ENCODE data around the gene CUX1.

CUX1 gene

DNA sequence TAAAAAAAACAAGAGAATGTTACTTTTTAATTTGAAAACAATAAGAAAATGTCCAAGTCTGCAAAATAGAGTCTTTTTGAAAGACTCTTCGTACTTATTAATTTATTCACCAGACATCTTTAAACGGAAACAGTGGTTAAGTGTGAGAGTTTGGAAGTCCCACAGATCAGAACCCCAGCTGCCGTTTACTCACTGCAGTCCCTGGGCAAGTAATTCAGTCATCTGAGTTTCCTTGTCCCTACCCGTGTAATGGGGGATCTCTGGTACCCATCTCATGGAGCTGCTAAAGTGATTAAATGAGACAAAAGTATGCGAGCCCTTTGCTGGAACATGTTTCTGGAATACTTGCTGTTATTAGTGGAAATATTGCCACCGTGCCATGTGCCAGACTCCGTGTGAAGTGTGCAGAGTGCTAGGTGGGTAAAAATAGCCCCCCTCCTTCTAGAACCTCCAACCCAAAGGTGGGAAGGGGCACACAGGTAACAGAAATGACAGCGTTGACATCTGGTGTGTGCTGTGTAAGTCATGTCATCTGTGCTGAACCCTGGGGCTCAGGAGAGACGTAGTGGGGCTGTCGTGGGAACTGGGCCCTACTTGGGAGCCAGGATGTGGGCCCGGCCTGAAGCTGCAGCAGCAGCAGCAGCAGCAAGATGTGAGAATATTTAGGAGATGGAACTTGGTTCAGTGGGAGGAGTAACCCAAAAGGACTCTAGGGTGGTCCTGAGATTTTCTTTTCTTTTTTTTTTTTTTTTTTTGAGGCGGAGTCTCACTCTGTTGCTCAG, 140.5 kb downstream of the CUX1 start:
- DNase-seq (no peak), ATAC-seq (peak; percentile 45)

DNA sequence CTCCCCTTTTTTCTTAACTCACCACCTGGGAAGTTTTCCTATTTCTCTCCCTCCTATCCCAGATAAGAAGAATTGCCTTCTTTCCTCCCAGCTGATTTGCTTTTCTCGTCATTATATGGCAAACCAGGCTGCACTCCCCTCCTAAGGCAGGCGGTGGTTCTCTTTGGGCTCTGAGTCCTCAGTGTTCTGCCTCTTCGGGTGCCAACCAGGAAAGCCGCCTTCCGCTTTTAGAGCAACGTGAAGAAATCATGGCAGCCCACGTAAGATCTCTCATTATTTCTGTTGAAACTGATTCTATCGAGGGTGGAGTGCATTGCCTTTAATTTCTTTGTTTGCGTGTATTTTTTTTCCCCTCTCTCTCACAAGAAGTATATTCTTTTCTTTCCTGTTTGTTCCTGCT, 141.9 kb downstream of the CUX1 start:
- ATAC-seq (no peak), DNase-seq (no peak)

DNA sequence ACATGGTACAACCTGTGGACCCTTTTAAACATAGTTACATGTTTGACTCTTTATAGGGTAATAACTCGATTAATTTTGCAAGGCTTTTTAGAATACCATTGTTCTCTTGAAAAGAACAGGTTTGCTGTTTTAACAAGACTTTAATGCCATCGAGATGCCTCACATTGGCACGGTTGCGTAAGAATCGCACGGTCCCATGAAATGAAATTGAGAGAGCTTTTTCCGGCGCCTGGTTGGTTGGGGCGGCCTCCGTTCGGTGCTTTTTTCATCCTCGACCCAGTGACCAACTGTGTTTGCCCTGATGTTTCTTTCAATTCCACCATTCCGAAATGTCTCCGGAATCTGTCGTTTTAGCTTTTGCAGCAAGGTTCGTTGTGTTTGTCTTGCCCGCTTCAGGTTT, 142.4 kb downstream of the CUX1 start:
- DNase-seq (no peak), ATAC-seq (no peak)

DNA sequence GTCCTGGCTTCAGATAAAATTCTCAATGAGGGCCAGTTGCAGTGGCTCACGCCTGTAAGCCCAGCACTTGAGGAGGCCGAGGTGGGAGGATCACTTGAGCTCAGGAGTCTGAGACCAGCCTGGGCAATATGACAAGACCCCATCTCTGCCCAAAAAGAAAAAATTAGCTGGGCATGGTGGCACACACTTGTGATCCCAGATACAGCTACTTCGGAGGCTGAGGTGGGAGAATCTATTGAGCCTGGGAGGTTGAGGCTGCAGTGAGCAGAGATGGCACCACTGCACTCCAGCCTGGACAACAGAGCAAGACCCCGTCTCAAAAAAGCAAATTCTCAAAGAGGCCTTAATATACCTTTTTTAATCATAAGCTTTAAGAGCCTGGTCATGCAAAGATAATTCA, 142.9 kb downstream of the CUX1 start:
- ATAC-seq (no peak), DNase-seq (no peak)

DNA sequence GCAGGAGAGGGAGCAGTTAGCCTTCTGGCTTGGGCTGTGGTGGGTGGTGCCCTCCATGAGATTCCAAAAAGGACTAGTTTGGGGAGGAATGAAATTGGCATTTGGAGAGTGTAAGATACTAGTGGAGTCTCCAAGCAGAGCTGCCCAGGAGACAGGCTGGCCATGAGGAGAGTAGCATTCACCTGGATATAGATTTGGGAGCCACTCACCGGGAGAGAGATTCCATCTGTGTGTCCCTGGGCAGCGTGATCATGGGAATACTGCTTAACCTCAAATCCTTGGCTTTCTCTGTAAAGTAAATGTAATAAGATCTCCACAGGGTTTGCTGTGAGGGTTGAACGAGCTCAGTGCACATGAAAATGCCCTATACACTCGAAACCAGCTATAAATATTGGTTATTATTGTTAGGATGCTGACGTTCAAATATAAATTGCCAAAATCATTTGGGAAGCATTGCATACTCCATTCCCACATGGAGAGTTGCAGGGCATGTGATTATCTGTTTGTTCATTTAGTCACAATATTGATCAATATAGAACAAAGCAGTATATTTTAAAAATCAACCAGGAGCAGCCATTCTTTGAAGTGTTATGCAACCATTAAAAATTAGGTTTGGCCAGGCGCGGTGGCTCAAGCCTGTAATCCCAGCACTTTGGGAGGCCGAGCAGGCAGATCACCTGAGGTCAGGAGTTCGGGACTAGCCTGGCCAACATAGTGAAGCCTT, 143.7 kb downstream of the CUX1 start:
- ATAC-seq: no peak

DNA sequence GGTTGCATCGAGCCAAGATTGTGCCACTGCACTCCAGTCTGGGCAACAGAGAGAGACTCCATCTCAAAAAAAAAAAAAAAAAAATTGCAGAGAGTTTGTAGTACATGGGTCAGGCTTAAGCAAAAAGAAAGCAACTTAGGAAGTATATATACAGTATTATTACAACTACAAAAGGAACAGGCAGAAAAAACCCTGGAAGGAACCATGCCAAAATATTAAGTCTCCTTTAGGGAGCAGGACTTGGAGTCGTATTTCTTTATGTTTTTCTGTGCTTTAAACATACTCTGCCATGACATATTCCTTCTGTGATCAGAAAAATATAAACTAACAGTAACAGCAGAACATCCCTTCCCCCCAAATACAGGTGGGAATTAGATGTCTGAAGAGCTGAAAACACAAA, 144.4 kb downstream of the CUX1 start:
- DNase-seq: no peak
- ATAC-seq: no peak

More for the DNA sequence above, 143.7 kb downstream of the CUX1 start:
- DNase-seq: no peak

DNA sequence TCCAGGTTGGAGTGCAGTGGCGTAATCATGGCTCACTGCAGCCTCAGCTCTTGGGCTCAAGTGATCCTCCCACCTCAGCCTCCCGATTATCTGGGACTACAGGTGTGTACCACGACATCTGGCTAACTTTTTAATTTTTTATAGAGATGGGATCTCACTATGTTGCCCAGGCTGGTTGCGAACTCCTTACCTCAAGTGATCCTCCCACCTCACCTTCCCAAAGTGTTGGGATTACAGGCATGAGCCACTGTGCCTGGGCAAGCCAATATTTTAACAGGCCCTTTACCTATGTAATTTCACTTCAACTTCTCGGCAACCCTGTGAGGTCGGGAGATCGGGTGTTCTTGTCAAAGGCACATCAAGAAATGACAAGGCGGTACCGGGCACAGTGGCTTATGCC, 146.3 kb downstream of the CUX1 start:
- ATAC-seq: no peak
- DNase-seq: no peak

DNA sequence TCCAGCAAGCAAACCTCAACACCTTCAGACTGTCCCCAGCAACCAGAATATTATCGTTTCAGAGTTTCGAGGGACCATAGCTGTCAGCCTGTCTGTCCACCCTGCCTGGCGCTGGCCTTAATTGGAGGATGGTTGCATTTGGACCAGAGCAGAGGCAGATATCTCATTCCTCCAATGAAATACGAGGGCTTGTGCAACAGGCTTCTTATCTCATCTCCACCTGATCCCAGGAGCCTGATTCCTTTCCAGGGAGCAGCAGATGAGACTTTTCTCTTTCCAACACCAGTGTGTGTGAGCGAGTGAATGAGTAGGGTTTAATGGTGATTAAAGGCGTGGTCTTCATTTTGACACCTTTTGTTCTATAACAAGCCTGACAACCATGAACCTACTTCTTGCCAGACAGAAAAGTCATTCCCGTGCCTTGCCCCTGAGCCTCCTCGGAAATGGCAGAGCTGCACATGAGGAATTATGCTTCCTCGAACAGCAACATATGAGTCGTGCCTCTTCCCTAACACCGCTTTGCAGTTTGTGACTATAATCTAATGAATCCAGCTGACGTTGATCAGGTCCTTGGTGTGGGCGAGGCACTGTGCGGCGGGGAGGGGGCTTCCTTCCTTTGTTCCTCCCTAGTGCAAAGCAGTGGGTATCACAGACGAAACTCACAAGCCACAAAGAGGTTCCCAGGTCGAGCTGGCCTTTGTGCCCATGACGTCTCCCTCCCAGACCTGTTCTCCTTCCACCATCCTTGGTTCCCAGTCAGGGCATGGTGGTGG, 147.4 kb downstream of the CUX1 start:
- no peak for DNase-seq
- no peak for ATAC-seq

DNA sequence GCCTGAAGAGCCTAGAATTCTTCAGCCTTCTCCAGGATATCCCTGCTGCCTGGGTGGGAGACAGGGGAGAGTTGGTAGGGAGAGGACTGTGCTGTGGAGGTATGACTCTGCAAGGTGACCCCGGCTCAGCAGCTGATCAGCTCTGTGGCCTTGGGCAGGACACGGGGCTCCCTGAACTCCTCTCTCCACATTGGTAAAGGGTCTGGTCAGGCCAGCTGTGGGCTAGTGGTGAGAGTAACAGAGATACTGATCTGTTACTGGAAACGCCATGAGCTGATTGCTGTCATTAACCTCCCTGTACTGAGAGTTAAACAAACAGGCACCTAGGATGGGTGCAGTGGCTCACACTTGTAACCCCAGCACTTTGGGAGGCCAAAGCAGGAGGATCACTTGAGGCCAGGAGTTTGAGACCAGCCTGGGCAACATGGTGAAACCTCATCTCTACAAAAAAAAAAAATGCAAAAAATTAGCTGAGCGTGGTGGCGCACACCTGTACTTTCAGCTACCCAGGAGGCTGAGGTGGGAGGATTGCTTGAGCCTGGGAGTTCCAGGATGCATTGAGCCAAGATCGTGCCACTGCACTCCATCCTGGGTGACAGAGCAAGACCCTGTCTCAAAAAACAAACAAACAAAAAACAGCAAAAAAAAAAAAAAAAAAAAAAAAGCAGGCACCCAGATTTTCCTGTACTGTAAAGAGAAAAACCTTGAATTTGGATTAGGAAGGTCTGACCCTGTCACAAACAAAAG, 151.5 kb downstream of the CUX1 start:
- ATAC-seq (no peak), DNase-seq (no peak)

DNA sequence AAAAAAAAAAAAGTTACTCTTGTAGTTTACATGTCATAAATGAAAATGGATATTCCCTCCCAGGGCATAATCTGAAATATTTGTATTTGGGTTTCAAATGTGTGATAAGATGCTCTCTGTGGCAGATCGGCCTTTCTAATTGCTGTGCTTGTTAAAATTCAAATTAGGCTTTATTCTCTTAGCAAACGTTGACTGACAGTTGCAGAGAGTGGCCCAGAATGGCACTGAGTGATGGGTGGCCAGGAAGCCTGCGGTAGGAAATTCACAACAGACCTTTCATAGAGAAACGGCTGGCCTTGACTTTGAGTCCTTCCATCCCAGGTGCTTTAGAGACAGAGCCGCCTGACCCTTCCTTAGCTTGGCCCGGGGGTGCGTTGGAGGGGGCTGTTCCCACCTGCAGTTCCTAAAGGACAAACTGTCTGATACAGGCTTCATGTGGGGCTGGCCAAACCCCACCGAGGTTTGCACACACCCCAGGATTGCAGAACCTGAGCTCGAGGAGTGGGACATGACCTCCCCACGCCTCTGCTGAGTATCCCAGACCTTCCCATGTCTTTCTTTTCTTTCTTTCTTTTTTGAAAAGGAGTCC, 152.7 kb downstream of the CUX1 start:
- DNase-seq (no peak), ATAC-seq (no peak)

DNA sequence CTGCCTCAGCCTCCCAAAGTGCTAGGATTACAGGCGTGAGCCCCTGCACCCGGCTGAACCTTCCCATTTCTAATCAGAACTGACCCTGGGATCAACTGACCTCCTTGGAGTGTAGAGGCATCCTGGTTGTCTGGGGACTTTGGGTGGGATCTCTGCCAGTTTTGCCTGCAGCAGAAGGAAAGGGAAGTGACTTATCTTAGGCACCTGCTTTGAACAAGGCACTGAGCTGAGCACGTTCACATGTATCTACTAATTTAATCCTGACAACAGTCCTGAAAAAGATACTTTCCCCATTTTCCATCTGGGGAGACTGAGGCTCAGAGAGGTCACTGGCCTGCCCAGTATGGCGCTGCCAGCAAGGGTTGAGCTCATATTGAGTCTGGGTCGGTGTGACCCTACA, 153.4 kb downstream of the CUX1 start:
- DNase-seq (no peak), ATAC-seq (no peak)

DNA sequence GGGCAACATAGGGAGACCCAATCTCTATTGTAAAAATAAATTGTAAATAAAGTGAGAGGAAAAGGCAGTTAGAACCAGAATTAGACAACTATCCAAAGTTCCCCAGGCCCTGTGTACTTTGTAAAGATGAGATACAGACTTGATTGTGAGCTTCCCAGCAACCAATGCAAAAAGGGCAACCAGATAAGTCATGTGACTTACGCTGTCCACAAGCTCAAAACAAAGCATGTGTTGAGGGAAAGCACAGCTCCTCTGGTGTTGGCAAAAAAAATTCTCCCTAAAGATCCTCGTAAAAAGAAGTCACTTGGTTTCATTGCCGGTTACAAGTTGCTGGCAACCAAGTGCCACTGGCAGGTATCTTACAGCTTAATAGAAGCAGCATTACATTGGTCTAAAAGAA, 154.0 kb downstream of the CUX1 start:
- no peak for DNase-seq
- ATAC-seq: no peak

DNA sequence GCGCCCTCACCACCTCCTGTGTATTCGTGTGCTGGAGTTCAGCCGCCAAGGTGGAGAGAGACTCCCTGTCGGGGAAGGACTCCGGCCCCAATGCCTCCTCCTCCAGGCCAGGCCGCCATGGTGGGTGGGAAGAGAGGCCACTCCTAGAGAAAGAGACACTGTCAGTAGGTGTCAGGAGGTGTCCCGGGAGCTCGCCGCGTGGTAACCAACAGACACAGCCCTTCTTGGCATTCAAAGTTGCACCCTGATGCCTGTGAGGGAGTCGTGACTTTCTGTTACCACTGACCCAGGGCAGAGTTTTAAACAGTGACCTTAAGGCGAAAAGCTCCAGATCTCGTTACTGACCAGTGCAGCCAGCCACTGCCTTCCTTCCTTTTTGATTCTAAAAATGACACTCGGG, 155.2 kb downstream of the CUX1 start:
- DNase-seq (no peak), ATAC-seq (no peak)

DNA sequence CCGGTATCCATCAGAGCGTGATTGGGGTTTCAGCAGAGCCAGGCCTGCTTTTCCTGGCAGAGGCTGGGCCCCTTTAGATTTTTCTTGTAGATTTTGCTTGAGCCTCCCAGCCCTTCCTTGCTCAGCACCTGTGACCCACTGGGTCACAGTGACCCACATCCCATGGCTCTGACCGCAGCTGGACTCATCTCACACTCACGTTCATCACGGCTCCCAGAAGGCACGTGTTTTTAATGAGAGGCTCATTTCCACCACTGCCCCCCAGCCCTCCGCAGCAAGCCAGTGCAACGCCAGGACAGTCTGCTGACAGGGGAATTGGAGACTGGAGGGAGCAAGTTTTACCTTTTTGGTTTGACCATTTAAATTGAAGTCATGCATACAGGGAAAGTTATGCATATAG, 155.7 kb downstream of the CUX1 start:
- ATAC-seq (no peak), DNase-seq (no peak)

DNA sequence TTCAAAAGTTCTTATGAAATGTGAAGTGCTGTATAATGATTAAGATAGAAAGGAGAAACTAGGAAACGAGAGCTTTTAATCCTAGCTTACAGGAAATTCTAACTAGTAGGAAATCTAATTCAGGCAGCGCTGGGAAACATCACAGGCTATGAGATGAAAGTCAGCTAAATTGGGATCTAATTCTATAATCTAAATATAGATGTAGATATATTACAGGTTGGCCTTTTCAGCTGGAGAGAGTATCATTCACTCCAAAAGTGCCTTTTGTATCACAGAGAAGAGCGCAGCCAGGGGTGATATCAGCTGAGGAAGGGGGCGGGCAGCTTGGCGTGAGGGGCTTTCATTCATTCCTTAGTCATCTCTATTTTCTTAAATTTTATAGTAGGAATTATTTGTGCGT, 157.0 kb downstream of the CUX1 start:
- no peak for DNase-seq
- no peak for ATAC-seq

DNA sequence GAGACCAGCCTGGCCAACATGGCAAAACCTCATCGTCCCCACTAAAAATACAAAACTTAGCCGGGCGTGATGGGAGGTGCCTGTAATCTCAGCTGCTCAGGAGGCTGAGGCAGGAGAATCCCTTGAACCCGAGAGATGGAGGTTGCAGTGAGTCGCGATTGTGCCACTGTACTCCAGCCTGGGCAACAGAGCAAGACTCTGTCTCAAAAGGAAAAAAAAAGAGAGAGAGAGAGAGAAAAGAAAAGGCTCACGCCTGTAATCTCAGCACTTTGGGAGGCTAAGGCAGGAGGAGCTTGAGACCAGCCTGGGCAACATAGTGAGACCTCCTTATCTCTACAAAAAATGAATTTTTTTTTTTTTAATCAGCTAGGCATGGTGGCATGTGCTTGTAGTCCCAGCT, 157.6 kb downstream of the CUX1 start:
- no peak for DNase-seq
- ATAC-seq: no peak

DNA sequence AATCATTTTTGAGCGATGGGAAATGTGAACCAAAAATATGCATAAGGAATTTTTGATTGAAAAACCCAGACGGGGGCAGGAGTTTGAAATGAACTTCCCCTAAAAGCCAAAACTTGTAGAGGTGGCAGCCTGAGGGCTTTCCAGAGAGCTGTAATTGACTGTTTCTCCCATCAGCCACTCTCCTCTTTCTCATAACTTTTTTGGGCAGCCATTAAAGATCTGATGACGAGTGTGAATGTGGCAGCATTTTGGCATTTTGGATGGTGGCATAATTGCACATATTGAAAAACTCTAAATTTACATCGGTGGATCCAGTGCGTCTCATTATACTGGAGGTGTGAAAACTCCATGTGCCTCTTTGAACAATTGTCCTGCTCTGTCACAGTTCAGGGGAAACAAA, 159.0 kb downstream of the CUX1 start:
- no peak for ATAC-seq

DNA sequence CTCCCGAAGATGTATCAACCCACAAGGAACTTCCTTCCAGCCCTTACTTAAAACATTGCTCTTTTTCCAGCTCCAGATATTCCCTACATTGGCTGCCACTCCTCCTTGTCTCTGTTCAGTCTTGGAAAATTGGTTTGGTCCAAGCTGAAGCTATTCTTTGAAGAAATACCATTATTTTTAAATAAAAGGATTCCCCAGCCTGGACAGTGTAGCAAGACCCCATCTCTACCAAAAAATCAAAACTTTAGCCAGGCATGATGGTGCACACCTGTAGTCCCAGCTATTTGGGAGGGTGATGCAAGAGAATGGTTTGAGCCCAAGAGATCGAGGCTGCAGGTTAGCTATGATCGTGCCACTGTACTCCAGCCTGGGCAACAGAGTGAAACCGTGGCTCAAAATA, 159.8 kb downstream of the CUX1 start:
- ATAC-seq (no peak), DNase-seq (no peak)

More for the DNA sequence above, 159.0 kb downstream of the CUX1 start:
- no peak for DNase-seq

DNA sequence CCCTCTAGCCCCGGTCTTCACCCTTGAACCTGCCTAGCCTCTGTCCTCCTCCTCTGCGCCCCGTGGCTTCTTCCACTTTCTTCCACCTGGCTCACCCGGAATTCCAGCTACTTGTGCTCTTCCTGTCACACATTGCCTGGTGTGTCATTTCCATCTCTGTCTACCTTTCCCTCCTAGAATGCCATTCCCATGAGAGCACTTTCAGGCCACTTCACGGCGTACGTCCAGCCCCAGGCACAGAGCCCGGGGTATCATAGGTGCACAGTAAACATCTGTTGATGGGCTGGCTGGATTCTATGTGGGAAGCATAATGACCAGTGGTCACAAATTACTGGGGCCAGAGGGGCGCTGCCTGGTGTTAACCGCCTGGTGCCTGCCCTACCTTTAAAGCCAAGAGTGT, 161.3 kb downstream of the CUX1 start:
- ATAC-seq (no peak), DNase-seq (no peak)

DNA sequence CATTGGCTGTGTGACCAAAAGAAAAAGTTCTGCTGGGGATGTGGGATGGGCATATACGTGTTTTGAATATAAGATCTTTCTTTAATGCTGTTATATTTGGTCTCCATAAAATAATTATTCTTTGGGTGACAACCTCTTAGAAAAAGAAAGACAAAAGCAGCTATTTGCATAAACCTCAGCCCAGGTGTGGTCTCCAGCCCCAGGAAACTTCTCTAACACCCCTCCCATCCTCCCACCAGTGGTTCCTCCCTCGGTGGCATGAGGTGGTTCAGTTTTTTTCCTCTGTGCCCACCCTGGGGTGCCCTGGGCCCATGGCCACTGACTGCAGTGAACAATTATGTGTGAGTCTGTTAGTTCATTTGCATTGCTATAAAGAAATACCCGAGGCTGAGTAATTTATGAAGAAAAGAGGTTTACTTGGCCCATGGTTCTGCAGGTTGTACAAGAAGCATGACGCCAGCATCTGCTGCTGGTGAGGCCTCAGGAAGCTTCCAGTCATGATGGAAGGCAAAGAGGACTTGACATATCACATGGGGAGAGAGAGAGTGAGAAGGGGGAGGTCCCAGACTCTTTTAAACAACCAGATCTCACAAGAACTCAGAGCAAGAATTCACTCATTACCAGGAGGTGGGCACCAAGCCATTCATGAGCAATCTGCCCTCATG, 165.9 kb downstream of the CUX1 start:
- ATAC-seq (no peak), DNase-seq (no peak)

DNA sequence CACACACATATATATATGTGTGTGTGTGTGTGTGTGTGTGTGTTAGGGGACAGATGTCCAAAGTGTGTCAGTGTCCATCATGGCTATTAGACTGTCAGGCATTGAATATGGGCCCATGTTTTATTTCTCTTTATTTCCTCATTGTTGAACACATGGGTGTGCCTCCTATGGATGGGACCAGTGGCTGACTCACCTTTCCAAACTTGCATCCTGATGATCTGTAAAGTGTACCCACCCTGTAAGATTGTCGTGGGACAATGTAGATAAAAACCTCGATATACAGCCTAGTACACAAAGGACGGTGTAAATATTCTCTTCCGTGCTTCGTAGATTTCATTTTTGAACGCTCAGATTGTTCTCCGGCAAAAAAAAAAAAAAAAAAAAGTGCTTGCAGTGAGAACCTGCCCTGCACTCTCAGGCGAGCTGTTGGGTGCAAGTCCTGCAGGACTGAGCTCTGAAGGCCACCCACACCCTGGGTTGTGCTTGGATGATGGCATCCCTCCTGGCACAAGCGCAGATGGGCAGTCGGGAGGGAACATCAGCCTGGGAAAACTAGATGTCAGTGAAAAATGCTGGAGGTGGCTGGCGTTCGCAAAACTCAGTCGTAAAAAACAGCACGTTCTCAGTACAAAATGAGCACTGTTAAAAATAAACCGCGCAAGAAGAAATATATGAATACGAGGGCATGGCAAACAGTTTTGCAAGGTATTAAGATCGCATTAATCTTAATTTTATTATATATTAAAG, 166.9 kb downstream of the CUX1 start:
- DNase-seq (no peak), ATAC-seq (no peak)

Data from stimulated activated naive CD8-positive, alpha-beta T cell treated with anti-CD3 and anti-CD28 coated beads, Interleukin-15, Interleukin-2, amounts not matched to agents 100 U/mL and 50 U/mL, for 24 hours (primary cell).